ENCODE data around the gene CD300LB.

The CD300LB gene

DNA sequence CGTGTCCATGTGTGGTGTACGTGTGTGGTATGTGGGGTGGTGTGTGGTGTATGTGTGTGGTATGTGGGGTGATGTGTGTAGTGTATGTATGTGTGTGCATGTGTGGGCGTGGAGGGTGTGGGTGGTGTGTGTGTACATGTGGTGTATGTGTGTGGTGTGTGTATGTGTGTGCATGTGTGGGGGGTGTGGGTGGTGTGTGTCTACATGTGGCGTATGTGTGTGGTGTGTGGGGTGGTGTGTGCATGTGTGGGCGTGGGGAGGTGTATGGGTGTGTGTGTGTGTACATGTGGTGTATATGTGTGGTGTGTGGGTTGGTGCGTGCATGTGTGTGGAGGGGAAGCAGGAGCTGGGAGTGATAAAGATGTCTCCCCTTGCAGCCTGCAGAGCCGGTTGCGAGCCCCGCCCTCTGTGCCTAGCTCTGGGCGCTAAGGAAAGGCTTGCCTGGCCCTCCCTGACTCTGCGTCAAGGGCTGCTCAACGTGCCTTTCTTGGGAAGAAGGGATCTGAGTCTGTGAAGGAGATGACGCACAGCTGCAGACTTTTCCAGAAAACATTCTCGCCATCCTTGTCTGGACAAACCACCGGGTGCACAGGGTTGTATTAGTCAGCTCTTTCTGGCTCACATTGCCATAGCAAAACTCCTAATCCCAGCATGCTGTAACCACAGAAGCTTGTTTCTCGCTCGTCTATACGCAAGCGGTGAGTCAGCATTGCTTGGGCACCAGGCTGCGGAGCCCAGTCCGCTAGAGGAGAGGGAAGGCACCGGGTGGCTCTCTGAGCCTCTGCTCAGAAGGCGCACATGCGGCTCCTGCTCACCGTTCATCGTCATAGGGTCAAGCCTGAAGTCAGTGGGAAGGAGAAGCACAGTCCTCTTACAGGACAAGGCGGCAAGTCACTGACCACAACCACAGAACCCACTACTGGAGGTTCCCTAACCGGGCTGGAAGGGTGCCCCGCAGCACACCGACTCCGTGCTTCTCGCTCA, 38.0 kb upstream of the CD300LB start:
- TF ChIP-seq, protein P1, sequence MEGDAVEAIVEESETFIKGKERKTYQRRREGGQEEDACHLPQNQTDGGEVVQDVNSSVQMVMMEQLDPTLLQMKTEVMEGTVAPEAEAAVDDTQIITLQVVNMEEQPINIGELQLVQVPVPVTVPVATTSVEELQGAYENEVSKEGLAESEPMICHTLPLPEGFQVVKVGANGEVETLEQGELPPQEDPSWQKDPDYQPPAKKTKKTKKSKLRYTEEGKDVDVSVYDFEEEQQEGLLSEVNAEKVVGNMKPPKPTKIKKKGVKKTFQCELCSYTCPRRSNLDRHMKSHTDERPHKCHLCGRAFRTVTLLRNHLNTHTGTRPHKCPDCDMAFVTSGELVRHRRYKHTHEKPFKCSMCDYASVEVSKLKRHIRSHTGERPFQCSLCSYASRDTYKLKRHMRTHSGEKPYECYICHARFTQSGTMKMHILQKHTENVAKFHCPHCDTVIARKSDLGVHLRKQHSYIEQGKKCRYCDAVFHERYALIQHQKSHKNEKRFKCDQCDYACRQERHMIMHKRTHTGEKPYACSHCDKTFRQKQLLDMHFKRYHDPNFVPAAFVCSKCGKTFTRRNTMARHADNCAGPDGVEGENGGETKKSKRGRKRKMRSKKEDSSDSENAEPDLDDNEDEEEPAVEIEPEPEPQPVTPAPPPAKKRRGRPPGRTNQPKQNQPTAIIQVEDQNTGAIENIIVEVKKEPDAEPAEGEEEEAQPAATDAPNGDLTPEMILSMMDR (IDR thresholded peaks at IDR 0.05; ENCODE audit: insufficient read depth, missing control alignments), result no peak
- DNase-seq (ENCODE audit: insufficient read length, low spot score), result no peak
- no peak for FAIRE-seq

DNA sequence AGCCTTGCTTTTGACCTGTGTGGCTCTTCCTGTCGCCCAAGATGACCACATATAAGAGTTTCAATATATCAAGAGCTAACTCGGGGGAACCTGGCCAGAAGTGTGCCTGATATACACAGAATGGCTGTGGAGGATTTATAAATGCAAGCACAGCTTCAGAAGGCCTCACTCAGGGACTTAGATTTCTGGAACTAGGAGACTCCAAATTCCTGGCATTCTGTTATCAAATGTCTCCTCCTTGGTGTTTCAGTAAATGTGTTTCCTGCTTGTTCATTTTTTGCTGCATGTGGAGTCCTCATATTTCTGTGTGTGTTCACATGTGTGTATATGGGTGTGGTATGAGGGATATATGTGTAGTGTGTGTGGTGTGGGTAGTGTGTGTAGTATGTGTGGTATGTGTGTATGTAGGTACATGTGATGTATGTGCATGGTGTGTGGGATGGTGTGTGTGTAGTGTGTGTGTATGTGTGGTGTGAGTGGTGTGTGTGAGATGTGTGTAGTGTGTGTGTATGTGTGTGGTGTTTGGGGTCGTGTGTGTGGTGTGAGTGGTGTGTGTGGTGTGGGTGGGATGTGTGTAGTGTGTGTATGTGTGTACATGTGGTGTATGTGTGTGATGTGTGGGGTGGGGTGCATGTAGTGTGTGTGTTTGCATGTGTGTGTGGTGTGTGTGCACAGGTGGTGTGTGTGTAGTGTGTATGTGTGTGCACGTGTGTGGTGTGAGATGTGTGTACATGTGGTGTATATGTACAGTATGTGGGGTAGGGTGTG, 37.0 kb upstream of the CD300LB start:
- FAIRE-seq (no peak), DNase-seq (ENCODE audit: insufficient read length, low spot score) (no peak)
- TF ChIP-seq, protein P1 (IDR thresholded peaks at IDR 0.05; ENCODE audit: insufficient read depth, missing control alignments), result no peak

DNA sequence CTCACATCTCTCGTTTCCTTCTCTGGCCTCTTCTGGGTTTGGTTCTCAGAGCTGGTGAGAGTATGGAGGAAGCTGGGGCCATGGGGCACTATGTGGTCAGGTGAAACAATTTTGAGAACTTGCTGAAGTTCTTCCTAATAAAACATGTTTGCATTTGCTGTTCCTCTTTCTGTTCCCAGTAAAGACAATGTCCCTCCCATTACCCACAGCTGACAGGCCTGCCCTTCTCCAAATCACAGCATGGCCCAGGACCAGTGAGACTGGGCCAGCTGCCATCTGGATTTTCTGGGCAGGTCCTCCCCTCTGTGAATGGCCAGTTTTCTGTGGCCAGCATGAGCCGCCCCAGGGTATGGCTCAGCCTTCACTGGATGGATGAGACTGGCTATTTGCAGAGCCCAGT, 36.1 kb upstream of the CD300LB start, which contains the start of gene CD300H:
Gene CD300H, minus strand, starts transcription at position 113 of the 400 bp plus-strand sequence.
- TF ChIP-seq, protein P1 (IDR thresholded peaks at IDR 0.05; ENCODE audit: insufficient read depth, missing control alignments), result no peak
- no peak for FAIRE-seq
- no peak for DNase-seq (ENCODE audit: insufficient read length, low spot score)

DNA sequence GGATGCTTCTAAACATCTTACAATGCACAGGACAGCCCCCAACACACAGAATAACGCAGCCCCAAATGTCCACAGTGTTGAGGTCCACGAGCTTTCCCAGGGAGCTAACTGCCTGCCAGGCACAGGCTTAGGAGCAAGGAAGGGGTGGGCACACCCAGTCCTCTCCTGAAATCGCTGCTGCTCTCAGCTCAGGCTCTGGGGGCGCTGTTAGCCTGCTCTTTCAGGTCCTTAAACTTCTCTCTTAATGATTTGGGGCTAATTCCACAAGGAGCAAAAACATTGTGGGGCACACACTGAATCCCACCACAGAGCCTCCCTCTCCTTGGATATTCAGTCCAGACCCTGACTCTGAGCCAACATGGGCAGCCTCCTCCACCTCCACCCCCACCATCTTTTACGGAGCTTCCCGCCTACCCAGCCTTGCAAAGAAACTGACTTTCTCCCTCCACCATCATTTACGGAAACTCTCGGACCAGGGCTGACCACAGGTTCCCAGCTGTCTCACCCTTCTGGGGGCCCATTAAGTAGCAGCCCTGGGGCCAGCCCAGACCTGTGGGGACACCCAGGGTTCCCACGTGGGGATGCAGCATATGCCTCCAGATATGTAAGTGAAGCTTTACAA, 35.0 kb upstream of the CD300LB start:
- DNase-seq (ENCODE audit: insufficient read length, low spot score) (no peak), FAIRE-seq (no peak)
- TF ChIP-seq, protein P1 (IDR thresholded peaks at IDR 0.05; ENCODE audit: insufficient read depth, missing control alignments), result peak; percentile 65

DNA sequence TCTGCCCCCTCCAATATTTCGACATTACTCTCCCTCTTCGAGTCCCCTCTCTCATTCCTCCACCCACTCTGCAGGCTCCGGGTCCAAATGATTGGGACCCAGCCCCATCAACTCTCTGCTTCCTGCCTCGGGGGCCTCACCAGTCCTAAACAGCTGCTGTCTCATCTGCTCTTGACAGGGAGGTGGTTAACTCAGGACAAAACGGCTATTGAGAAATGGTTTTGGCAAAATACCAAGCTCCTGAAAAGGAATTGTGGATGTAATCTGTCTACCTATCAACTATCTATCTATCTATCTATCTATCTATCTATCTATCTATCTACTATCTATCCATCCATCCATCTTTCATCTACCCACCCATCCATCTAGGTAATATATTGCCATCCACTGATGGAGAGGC, 33.9 kb upstream of the CD300LB start:
- TF ChIP-seq, protein P1 (IDR thresholded peaks at IDR 0.05; ENCODE audit: insufficient read depth, missing control alignments), result no peak
- no peak for DNase-seq (ENCODE audit: insufficient read length, low spot score)
- FAIRE-seq, result no peak

DNA sequence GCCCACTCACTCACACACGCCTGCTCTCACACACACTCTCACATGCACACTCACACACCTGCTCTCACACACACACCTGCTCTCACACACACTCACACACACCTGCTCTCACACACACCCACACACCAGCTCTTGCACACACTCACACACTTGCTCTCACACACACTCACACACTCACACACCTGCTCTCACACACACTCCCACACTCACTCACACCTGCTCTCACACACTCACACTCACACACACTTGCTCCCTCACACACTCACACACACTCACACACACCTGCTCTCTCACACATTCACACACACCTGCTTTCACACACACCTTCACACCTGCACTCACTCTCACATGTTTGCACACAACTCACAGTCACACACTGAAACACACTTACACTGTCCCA, 32.1 kb upstream of the CD300LB start:
- no peak for DNase-seq (ENCODE audit: insufficient read length, low spot score)
- TF ChIP-seq, protein P1 (IDR thresholded peaks at IDR 0.05; ENCODE audit: insufficient read depth, missing control alignments), result no peak
- FAIRE-seq, result no peak

Measured in D721Med (cell line).